ENCODE data around the gene GNB2. TPM values are rescaled to one million over a fixed set of nuclear protein-coding genes. Genes with fewer than 3 reads are reported as not detected.

The GNB2 gene
- total and polyA plus RNA-seq, 2 of the 13 experiments (the other 11 are each of a cell fraction or from before 2014, with no cell fraction given): 48.3 to 67.1 TPM

DNA sequence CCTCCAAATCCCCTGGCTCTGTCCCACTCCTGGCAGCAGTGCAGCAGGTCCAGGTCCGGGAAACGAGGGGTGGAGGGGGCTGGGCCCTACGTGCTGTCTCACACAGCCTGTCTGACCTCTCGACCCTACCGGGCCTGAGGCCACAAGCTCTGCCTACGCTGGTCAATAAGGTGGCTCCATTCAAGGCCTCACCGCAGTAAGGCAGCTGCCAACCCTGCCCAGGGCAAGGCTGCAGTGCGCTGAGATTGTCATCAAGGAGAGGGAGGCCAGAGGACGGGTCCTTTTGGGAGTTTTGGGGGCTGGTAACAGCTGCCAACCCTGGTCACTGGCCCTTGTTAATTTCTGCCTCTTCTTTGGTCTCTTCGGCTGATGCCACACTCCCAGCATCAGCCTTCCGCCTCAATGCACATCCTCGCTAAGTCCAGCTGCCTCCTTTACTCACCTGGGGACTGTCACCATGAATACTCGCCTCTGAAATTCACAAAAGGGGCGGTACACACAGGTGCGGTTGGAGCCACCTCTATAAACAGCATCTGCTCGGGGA, 50.3 kb downstream of the GNB2 start (continued):
- TF ChIP-seq ZNF318 (CRISPR knock-in tag; IDR thresholded peaks at IDR 0.05): no peak
- no peak for TF ChIP-seq ZNF12 (CRISPR knock-in tag; IDR thresholded peaks at IDR 0.05)
- no peak for TF ChIP-seq ZBTB1 (CRISPR knock-in tag; IDR thresholded peaks at IDR 0.05; ENCODE audit: borderline replicate concordance)
- no peak for TF ChIP-seq SNAPC2 (CRISPR knock-in tag; IDR thresholded peaks at IDR 0.05)
- peak; percentile 73; the same call in 1 of the 2 replicates for TF ChIP-seq ZNF788 (CRISPR knock-in tag; IDR thresholded peaks at IDR 0.05; ENCODE audit: borderline replicate concordance)
- no peak for TF ChIP-seq CCDC6 (CRISPR knock-in tag; IDR thresholded peaks at IDR 0.05)
- no peak for TF ChIP-seq ATF7 (IDR thresholded peaks at IDR 0.05)
- 0 out of 2 replicates have a peak, but pooled peaks have one; percentile 20 for TF ChIP-seq ATF7 (CRISPR knock-in tag; IDR thresholded peaks at IDR 0.05)
- TF ChIP-seq, protein P1, sequence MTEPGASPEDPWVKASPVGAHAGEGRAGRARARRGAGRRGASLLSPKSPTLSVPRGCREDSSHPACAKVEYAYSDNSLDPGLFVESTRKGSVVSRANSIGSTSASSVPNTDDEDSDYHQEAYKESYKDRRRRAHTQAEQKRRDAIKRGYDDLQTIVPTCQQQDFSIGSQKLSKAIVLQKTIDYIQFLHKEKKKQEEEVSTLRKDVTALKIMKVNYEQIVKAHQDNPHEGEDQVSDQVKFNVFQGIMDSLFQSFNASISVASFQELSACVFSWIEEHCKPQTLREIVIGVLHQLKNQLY (CRISPR knock-in tag; IDR thresholded peaks at IDR 0.05): peak; percentile 60; the same call in 1 of the 2 replicates
- TF ChIP-seq, protein P2, sequence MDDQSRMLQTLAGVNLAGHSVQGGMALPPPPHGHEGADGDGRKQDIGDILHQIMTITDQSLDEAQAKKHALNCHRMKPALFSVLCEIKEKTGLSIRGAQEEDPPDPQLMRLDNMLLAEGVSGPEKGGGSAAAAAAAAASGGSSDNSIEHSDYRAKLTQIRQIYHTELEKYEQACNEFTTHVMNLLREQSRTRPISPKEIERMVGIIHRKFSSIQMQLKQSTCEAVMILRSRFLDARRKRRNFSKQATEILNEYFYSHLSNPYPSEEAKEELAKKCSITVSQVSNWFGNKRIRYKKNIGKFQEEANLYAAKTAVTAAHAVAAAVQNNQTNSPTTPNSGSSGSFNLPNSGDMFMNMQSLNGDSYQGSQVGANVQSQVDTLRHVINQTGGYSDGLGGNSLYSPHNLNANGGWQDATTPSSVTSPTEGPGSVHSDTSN (CRISPR knock-in tag; IDR thresholded peaks at IDR 0.05; ENCODE audit: borderline replicate concordance): no peak
- peak; percentile 88 for TF ChIP-seq TBX2 (CRISPR knock-in tag; IDR thresholded peaks at IDR 0.05; ENCODE audit: borderline replicate concordance)
- TF ChIP-seq, protein P3, sequence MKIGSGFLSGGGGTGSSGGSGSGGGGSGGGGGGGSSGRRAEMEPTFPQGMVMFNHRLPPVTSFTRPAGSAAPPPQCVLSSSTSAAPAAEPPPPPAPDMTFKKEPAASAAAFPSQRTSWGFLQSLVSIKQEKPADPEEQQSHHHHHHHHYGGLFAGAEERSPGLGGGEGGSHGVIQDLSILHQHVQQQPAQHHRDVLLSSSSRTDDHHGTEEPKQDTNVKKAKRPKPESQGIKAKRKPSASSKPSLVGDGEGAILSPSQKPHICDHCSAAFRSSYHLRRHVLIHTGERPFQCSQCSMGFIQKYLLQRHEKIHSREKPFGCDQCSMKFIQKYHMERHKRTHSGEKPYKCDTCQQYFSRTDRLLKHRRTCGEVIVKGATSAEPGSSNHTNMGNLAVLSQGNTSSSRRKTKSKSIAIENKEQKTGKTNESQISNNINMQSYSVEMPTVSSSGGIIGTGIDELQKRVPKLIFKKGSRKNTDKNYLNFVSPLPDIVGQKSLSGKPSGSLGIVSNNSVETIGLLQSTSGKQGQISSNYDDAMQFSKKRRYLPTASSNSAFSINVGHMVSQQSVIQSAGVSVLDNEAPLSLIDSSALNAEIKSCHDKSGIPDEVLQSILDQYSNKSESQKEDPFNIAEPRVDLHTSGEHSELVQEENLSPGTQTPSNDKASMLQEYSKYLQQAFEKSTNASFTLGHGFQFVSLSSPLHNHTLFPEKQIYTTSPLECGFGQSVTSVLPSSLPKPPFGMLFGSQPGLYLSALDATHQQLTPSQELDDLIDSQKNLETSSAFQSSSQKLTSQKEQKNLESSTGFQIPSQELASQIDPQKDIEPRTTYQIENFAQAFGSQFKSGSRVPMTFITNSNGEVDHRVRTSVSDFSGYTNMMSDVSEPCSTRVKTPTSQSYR (CRISPR knock-in tag; IDR thresholded peaks at IDR 0.05; ENCODE audit: borderline replicate concordance): peak; percentile 70; the same call in 1 of the 2 replicates
- TF ChIP-seq ZNF605 (CRISPR knock-in tag; IDR thresholded peaks at IDR 0.05): peak; percentile 73
- no peak for TF ChIP-seq RNF2 (conservative IDR thresholded peaks at IDR 0.05; ENCODE audit: low read depth)
- no peak for TF ChIP-seq SMC3 (IDR thresholded peaks at IDR 0.05; ENCODE audit: low read length)
